ENCODE data around the gene CAMLG. TPM values are rescaled to one million over a fixed set of nuclear protein-coding genes. Genes with fewer than 3 reads are reported as not detected.

CAMLG gene
- total RNA-seq, 1 donor, result 47.8 TPM

- H3K36me3 ChIP-seq (ENCODE audit: insufficient read depth, low read length), result peaks cover 73% of the 10 kb centered on the region
- peak; percentile 17 for DNase-seq (ENCODE audit: insufficient read length, low spot score, missing footprints)
Observed at GRCh38 chr5:134791580-134791979, 53.2 kb downstream of the CAMLG start.

GRCh38 chr5:134792286-134792685 lies 53.9 kb downstream of the CAMLG start:
- peak; percentile 30 for DNase-seq (ENCODE audit: insufficient read length, low spot score, missing footprints)
- TF ChIP-seq CTCF (IDR thresholded peaks at IDR 0.05; ENCODE audit: extremely low read depth, low read depth, low read length), result no peak
- Histone ChIP-seq H3K27ac (ENCODE audit: low read depth, low read length) (no peak overlapping the region), H3K79me2 (ENCODE audit: insufficient read depth, low read length) (no peaks in the 10 kb centered on the region), H3K27me3 (ENCODE audit: insufficient read depth, low read length) (no peaks in the 10 kb centered on the region), H3K4me2 (ENCODE audit: insufficient read depth, low read length) (no peak overlapping the region), H3K4me1 (ENCODE audit: insufficient read depth, low read length) (no peaks in the 10 kb centered on the region), H3K4me3 (ENCODE audit: insufficient read depth, low read length) (no peak overlapping the region), H3K36me3 (ENCODE audit: insufficient read depth, low read length) (peaks cover 70% of the 10 kb centered on the region), H2AFZ (ENCODE audit: low read length) (no peak overlapping the region), H3K9me3 (ENCODE audit: low read depth, low read length) (no peaks in the 10 kb centered on the region), H4K20me1 (ENCODE audit: insufficient read depth, low read length) (no peaks in the 10 kb centered on the region)

More at GRCh38 chr5:134791580-134791979, 53.2 kb downstream of the CAMLG start:
- Histone ChIP-seq H2AFZ (ENCODE audit: low read length) (no peak overlapping the region), H3K27ac (ENCODE audit: low read depth, low read length) (no peak overlapping the region), H3K9me3 (ENCODE audit: low read depth, low read length) (no peaks in the 10 kb centered on the region), H4K20me1 (ENCODE audit: insufficient read depth, low read length) (no peaks in the 10 kb centered on the region), H3K4me3 (ENCODE audit: insufficient read depth, low read length) (no peak overlapping the region), H3K4me1 (ENCODE audit: insufficient read depth, low read length) (no peaks in the 10 kb centered on the region), H3K4me2 (ENCODE audit: insufficient read depth, low read length) (no peak overlapping the region), H3K79me2 (ENCODE audit: insufficient read depth, low read length) (no peaks in the 10 kb centered on the region), H3K27me3 (ENCODE audit: insufficient read depth, low read length) (no peaks in the 10 kb centered on the region)
- TF ChIP-seq CTCF (IDR thresholded peaks at IDR 0.05; ENCODE audit: extremely low read depth, low read depth, low read length), result no peak

- no peak for TF ChIP-seq CTCF (IDR thresholded peaks at IDR 0.05; ENCODE audit: extremely low read depth, low read depth, low read length)
- no peaks in the 10 kb centered on the region for H3K79me2 ChIP-seq (ENCODE audit: insufficient read depth, low read length)
- DNase-seq (ENCODE audit: insufficient read length, low spot score, missing footprints), result peak; percentile 64
- H3K4me2 ChIP-seq (ENCODE audit: insufficient read depth, low read length), result no peak overlapping the region
- peaks cover 71% of the 10 kb centered on the region for H3K36me3 ChIP-seq (ENCODE audit: insufficient read depth, low read length)
- no peaks in the 10 kb centered on the region for H3K9me3 ChIP-seq (ENCODE audit: low read depth, low read length)
- no peak overlapping the region for H2AFZ ChIP-seq (ENCODE audit: low read length)
- H3K4me1 ChIP-seq (ENCODE audit: insufficient read depth, low read length), result no peaks in the 10 kb centered on the region
- no peaks in the 10 kb centered on the region for H4K20me1 ChIP-seq (ENCODE audit: insufficient read depth, low read length)
- H3K27me3 ChIP-seq (ENCODE audit: insufficient read depth, low read length), result no peaks in the 10 kb centered on the region
- no peak overlapping the region for H3K27ac ChIP-seq (ENCODE audit: low read depth, low read length)
- no peak overlapping the region for H3K4me3 ChIP-seq (ENCODE audit: insufficient read depth, low read length)
Observed at GRCh38 chr5:134793111-134793510, 54.8 kb downstream of the CAMLG start.

GRCh38 chr5:134794082-134794481 lies 55.7 kb downstream of the CAMLG start:
- H3K9me3 ChIP-seq (ENCODE audit: low read depth, low read length), result no peaks in the 10 kb centered on the region
- H3K79me2 ChIP-seq (ENCODE audit: insufficient read depth, low read length), result no peaks in the 10 kb centered on the region
- peaks cover 71% of the 10 kb centered on the region for H3K36me3 ChIP-seq (ENCODE audit: insufficient read depth, low read length)
- no peak overlapping the region for H3K4me3 ChIP-seq (ENCODE audit: insufficient read depth, low read length)
- no peaks in the 10 kb centered on the region for H4K20me1 ChIP-seq (ENCODE audit: insufficient read depth, low read length)
- H3K4me1 ChIP-seq (ENCODE audit: insufficient read depth, low read length), result no peaks in the 10 kb centered on the region
- DNase-seq (ENCODE audit: insufficient read length, low spot score, missing footprints), result no peak
- no peak overlapping the region for H3K4me2 ChIP-seq (ENCODE audit: insufficient read depth, low read length)
- H3K27me3 ChIP-seq (ENCODE audit: insufficient read depth, low read length), result no peaks in the 10 kb centered on the region
- no peak for TF ChIP-seq CTCF (IDR thresholded peaks at IDR 0.05; ENCODE audit: extremely low read depth, low read depth, low read length)
- H3K27ac ChIP-seq (ENCODE audit: low read depth, low read length), result no peak overlapping the region
- H2AFZ ChIP-seq (ENCODE audit: low read length), result no peak overlapping the region

Measured in osteoblast (primary cell).